WTC11 (cell line): ENCODE results near the gene LCA5L. TPM values are rescaled to one million over a fixed set of nuclear protein-coding genes. Genes with fewer than 3 reads are reported as not detected.

Source experiments
- ATAC-seq: fragments of 200-7000 bp; cut with Tn5 transposase; 2 replicates; pipeline ENCODE4 v1.10.0; 2021; ENCODE audit warnings: mild to moderate bottlenecking, moderate library complexity
- CTCF ChIA-PET: fragments of 300-600 bp; sonication (Branson Sonifier 250); formaldehyde crosslinking; loops from one replicate; lab custom pipeline; 2021; ENCODE audit warnings: antibody characterized with exemption; lab: Charles Lee
- POLR2A ChIA-PET: fragments of 350-600 bp; sonication (Branson Sonifier 250); formaldehyde crosslinking; loops from one replicate; lab custom pipeline; 2021; ENCODE audit warnings: antibody characterized with exemption; lab: Charles Lee
- DNase-seq: peaks from one replicate; pipeline ENCODE4 v3.0.0; 2021; ENCODE audit warnings: low spot score
- H3K27ac Mint-ChIP-seq: 2 replicates; pipeline ENCODE4 v1.8.0; 2021; ENCODE audit warnings: mixed read lengths
- H3K27me3 Mint-ChIP-seq: 2 replicates; pipeline ENCODE4 v1.8.0; 2021; ENCODE audit warnings: low read depth, mild to moderate bottlenecking, moderate library complexity, mixed read lengths
- H3K36me3 Mint-ChIP-seq: 2 replicates; pipeline ENCODE4 v1.8.0; 2021; ENCODE audit warnings: mixed read lengths
- H3K4me1 Mint-ChIP-seq: 2 replicates; pipeline ENCODE4 v1.8.0; 2022; ENCODE audit warnings: mixed read lengths
- H3K4me3 Mint-ChIP-seq: 2 replicates; pipeline ENCODE4 v1.8.0; 2021; ENCODE audit warnings: mild to moderate bottlenecking, moderate library complexity, mixed read lengths
- H3K9me3 Mint-ChIP-seq: 2 replicates; pipeline ENCODE4 v1.8.0; 2021; ENCODE audit warnings: mixed read lengths
- CREM ChIP-seq: sonication (generic); formaldehyde crosslinking; IDR thresholded peaks from 2 replicates; pipeline ENCODE4 v1.8.1; 2022; ENCODE audit warnings: mild to moderate bottlenecking, missing genetic modification reagents, moderate library complexity
- KAT7 ChIP-seq: sonication (generic); formaldehyde crosslinking; IDR thresholded peaks from 2 replicates; pipeline ENCODE4 v1.8.1; 2023; ENCODE audit warnings: missing genetic modification reagents, mild to moderate bottlenecking, borderline replicate concordance
- MYBL2 ChIP-seq: sonication (generic); formaldehyde crosslinking; IDR thresholded peaks from 2 replicates; pipeline ENCODE4 v1.8.1; 2023; ENCODE audit warnings: mild to moderate bottlenecking, moderate library complexity, missing genetic modification reagents
- NR3C1 ChIP-seq: sonication (generic); formaldehyde crosslinking; conservative IDR thresholded peaks from 2 replicates; pipeline ENCODE4 v1.8.1; 2023; ENCODE audit warnings: low read depth, mild to moderate bottlenecking, missing genetic modification reagents
- SMAD4 ChIP-seq: sonication (generic); formaldehyde crosslinking; IDR thresholded peaks from 2 replicates; pipeline ENCODE4 v1.8.0; 2022; ENCODE audit warnings: mild to moderate bottlenecking, missing genetic modification reagents
- TP53 ChIP-seq: sonication (generic); formaldehyde crosslinking; IDR thresholded peaks from 2 replicates; pipeline ENCODE4 v1.8.1; 2023; ENCODE audit warnings: mild to moderate bottlenecking, missing genetic modification reagents
- ZBTB21 ChIP-seq: sonication (generic); formaldehyde crosslinking; IDR thresholded peaks from 2 replicates; pipeline ENCODE4 v1.8.1; 2023; ENCODE audit warnings: mild to moderate bottlenecking, missing genetic modification reagents, borderline replicate concordance
- ZNF121 ChIP-seq: sonication (generic); formaldehyde crosslinking; IDR thresholded peaks from 2 replicates; pipeline ENCODE4 v1.8.0; 2023; ENCODE audit warnings: missing genetic modification reagents
- ZNF138 ChIP-seq: sonication (generic); formaldehyde crosslinking; conservative IDR thresholded peaks from 2 replicates; pipeline ENCODE4 v1.8.1; 2022; ENCODE audit warnings: mild to moderate bottlenecking, moderate library complexity, missing genetic modification reagents
- ZNF219 ChIP-seq: sonication (generic); formaldehyde crosslinking; IDR thresholded peaks from 2 replicates; pipeline ENCODE4 v1.8.0; 2023; ENCODE audit warnings: missing genetic modification reagents, mild to moderate bottlenecking, borderline replicate concordance
- ZNF416 ChIP-seq: fragments of 250-450 bp; sonication (Bioruptor Pico); IDR thresholded peaks from 2 replicates; pipeline ENCODE4 v1.9.0; 2021; ENCODE audit warnings: mild to moderate bottlenecking, inconsistent platforms
- total RNA-seq: library from RNA; stranded (reverse); gene quantifications from 3 replicates; pipeline ENCODE4 v1.2.3, GENCODE V29; 2021
- TF ChIP-seq, protein P1 (sequence below): sonication (generic); formaldehyde crosslinking; IDR thresholded peaks from 2 replicates; pipeline ENCODE4 v1.8.0; 2022; ENCODE audit warnings: missing genetic modification reagents
- TF ChIP-seq, protein P2 (sequence below): fragments of 250-450 bp; sonication (Bioruptor Pico); IDR thresholded peaks from 2 replicates; pipeline ENCODE4 v1.9.0; 2021; ENCODE audit warnings: mild to moderate bottlenecking, borderline replicate concordance
- TF ChIP-seq, protein P3 (sequence below): sonication (generic); formaldehyde crosslinking; conservative IDR thresholded peaks from 2 replicates; pipeline ENCODE4 v1.8.1; 2023; ENCODE audit warnings: mild to moderate bottlenecking, low read depth, missing genetic modification reagents, moderate library complexity
- TF ChIP-seq, protein P4 (sequence below): sonication (generic); formaldehyde crosslinking; IDR thresholded peaks from 2 replicates; pipeline ENCODE4 v1.8.0; 2023; ENCODE audit warnings: mild to moderate bottlenecking, missing genetic modification reagents
- TF ChIP-seq, protein P5 (sequence below): fragments of 250-450 bp; sonication (Bioruptor Pico); IDR thresholded peaks from 2 replicates; pipeline ENCODE4 v1.9.0; 2021; ENCODE audit warnings: mild to moderate bottlenecking

Gene LCA5L
- total RNA-seq, 1 experiment from 2014 or later, result 1.0 TPM

DNA sequence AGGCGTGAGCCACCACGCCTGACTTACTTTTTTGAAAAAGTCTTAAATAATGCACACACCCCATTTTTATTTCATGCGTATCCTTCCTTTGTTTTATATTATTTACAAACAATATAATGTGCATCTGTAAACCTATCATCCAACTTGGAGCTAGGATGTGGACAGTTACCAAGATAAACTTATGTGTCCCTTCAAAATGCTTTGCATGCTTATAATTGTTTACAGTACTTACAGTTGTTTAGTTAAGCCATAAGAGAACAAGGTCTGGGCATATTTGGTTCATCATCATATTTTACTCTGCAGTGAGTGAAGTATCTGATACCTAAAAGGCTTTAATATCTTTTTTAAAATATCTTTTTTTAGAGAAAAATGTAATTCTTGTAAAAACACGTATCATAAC is 80.6 kb downstream of the LCA5L start (continued):
- TF ChIP-seq, protein P1, sequence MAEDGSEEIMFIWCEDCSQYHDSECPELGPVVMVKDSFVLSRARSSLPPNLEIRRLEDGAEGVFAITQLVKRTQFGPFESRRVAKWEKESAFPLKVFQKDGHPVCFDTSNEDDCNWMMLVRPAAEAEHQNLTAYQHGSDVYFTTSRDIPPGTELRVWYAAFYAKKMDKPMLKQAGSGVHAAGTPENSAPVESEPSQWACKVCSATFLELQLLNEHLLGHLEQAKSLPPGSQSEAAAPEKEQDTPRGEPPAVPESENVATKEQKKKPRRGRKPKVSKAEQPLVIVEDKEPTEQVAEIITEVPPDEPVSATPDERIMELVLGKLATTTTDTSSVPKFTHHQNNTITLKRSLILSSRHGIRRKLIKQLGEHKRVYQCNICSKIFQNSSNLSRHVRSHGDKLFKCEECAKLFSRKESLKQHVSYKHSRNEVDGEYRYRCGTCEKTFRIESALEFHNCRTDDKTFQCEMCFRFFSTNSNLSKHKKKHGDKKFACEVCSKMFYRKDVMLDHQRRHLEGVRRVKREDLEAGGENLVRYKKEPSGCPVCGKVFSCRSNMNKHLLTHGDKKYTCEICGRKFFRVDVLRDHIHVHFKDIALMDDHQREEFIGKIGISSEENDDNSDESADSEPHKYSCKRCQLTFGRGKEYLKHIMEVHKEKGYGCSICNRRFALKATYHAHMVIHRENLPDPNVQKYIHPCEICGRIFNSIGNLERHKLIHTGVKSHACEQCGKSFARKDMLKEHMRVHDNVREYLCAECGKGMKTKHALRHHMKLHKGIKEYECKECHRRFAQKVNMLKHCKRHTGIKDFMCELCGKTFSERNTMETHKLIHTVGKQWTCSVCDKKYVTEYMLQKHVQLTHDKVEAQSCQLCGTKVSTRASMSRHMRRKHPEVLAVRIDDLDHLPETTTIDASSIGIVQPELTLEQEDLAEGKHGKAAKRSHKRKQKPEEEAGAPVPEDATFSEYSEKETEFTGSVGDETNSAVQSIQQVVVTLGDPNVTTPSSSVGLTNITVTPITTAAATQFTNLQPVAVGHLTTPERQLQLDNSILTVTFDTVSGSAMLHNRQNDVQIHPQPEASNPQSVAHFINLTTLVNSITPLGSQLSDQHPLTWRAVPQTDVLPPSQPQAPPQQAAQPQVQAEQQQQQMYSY (CRISPR knock-in tag), result no peak
- TF ChIP-seq ZNF416 (no peak), NR3C1 (no peak), MYBL2 (CRISPR knock-in tag) (no peak), SMAD4 (CRISPR knock-in tag) (no peak), KAT7 (CRISPR knock-in tag) (no peak)
- TF ChIP-seq, protein P2, sequence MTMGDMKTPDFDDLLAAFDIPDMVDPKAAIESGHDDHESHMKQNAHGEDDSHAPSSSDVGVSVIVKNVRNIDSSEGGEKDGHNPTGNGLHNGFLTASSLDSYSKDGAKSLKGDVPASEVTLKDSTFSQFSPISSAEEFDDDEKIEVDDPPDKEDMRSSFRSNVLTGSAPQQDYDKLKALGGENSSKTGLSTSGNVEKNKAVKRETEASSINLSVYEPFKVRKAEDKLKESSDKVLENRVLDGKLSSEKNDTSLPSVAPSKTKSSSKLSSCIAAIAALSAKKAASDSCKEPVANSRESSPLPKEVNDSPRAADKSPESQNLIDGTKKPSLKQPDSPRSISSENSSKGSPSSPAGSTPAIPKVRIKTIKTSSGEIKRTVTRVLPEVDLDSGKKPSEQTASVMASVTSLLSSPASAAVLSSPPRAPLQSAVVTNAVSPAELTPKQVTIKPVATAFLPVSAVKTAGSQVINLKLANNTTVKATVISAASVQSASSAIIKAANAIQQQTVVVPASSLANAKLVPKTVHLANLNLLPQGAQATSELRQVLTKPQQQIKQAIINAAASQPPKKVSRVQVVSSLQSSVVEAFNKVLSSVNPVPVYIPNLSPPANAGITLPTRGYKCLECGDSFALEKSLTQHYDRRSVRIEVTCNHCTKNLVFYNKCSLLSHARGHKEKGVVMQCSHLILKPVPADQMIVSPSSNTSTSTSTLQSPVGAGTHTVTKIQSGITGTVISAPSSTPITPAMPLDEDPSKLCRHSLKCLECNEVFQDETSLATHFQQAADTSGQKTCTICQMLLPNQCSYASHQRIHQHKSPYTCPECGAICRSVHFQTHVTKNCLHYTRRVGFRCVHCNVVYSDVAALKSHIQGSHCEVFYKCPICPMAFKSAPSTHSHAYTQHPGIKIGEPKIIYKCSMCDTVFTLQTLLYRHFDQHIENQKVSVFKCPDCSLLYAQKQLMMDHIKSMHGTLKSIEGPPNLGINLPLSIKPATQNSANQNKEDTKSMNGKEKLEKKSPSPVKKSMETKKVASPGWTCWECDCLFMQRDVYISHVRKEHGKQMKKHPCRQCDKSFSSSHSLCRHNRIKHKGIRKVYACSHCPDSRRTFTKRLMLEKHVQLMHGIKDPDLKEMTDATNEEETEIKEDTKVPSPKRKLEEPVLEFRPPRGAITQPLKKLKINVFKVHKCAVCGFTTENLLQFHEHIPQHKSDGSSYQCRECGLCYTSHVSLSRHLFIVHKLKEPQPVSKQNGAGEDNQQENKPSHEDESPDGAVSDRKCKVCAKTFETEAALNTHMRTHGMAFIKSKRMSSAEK (CRISPR knock-in tag), result no peak

DNA sequence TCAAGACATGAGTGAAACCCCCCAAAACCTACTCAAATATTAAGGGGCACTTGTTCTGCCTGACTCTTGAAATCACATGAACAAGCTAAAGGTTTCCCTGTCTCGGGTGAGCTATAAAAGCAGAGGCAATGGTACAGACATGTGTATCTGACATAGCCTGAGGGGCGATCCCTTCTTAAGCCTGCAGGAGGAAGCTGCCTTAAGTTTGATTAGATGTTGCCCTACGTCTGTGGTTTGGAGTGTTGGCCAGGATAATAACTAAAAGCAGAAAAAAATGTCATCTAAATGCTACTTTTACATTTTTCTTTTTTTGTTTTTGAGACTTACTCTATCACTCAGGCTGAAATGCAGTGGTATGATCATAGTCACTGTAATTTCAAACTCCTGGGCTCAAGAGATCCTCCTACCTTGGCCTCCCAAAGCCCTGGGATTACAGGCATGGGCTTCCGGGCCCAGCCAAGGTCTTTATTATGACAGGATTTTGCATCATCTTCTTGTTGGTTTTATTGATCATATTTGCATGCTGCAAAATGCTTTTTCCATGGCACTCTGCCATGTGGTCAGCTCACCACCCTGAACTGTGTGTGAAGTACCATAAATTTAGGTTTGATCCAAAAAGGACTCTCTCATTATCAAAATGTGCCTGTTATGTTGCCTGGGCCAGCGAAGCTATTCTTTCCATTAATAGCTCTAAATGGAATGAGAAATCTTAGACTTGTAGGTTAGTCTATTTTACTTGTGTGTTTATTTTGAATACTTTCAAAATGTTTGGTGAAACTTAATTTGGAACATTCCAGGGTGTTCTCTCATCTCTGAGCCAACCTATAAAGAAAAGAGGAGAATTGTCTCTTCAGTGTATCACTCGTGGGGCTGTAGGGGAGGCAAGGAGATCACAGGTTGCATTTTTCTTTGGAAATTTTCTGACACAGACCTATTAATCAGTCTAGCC is 81.7 kb downstream of the LCA5L start:
- Mint-ChIP-seq H3K9me3 (peaks cover 9% of the 10 kb centered on the region; the same call in 1 of the 2 replicates), H3K4me3 (no peak overlapping the region), H3K27me3 (no peaks in the 10 kb centered on the region), H3K4me1 (no peaks in the 10 kb centered on the region), H3K27ac (no peak overlapping the region), H3K36me3 (no peaks in the 10 kb centered on the region)
- ChIA-PET CTCF (interaction anchor here (1.1 kb wide), 2 partner anchors 10 to 78 kb away, joined by 3 to 5 read pairs; no protein-coding TSS in a partner anchor), POLR2A (interaction anchor here (1.2 kb wide), 1 partner anchor 16 kb away, joined by 3 read pairs; a partner anchor contains a TSS)
- peak; percentile 74 for ATAC-seq
- DNase-seq, result no peak
- TF ChIP-seq NR3C1 (no peak), TP53 (CRISPR knock-in tag) (no peak), ZNF138 (CRISPR knock-in tag) (no peak), ZNF121 (CRISPR knock-in tag) (no peak), ZBTB21 (CRISPR knock-in tag) (no peak), ZNF219 (CRISPR knock-in tag) (no peak), CREM (CRISPR knock-in tag) (no peak)
- TF ChIP-seq, protein P3, sequence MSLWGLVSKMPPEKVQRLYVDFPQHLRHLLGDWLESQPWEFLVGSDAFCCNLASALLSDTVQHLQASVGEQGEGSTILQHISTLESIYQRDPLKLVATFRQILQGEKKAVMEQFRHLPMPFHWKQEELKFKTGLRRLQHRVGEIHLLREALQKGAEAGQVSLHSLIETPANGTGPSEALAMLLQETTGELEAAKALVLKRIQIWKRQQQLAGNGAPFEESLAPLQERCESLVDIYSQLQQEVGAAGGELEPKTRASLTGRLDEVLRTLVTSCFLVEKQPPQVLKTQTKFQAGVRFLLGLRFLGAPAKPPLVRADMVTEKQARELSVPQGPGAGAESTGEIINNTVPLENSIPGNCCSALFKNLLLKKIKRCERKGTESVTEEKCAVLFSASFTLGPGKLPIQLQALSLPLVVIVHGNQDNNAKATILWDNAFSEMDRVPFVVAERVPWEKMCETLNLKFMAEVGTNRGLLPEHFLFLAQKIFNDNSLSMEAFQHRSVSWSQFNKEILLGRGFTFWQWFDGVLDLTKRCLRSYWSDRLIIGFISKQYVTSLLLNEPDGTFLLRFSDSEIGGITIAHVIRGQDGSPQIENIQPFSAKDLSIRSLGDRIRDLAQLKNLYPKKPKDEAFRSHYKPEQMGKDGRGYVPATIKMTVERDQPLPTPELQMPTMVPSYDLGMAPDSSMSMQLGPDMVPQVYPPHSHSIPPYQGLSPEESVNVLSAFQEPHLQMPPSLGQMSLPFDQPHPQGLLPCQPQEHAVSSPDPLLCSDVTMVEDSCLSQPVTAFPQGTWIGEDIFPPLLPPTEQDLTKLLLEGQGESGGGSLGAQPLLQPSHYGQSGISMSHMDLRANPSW (CRISPR knock-in tag), result no peak
- TF ChIP-seq, protein P4, sequence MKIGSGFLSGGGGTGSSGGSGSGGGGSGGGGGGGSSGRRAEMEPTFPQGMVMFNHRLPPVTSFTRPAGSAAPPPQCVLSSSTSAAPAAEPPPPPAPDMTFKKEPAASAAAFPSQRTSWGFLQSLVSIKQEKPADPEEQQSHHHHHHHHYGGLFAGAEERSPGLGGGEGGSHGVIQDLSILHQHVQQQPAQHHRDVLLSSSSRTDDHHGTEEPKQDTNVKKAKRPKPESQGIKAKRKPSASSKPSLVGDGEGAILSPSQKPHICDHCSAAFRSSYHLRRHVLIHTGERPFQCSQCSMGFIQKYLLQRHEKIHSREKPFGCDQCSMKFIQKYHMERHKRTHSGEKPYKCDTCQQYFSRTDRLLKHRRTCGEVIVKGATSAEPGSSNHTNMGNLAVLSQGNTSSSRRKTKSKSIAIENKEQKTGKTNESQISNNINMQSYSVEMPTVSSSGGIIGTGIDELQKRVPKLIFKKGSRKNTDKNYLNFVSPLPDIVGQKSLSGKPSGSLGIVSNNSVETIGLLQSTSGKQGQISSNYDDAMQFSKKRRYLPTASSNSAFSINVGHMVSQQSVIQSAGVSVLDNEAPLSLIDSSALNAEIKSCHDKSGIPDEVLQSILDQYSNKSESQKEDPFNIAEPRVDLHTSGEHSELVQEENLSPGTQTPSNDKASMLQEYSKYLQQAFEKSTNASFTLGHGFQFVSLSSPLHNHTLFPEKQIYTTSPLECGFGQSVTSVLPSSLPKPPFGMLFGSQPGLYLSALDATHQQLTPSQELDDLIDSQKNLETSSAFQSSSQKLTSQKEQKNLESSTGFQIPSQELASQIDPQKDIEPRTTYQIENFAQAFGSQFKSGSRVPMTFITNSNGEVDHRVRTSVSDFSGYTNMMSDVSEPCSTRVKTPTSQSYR (CRISPR knock-in tag), result no peak
- TF ChIP-seq, protein P5, sequence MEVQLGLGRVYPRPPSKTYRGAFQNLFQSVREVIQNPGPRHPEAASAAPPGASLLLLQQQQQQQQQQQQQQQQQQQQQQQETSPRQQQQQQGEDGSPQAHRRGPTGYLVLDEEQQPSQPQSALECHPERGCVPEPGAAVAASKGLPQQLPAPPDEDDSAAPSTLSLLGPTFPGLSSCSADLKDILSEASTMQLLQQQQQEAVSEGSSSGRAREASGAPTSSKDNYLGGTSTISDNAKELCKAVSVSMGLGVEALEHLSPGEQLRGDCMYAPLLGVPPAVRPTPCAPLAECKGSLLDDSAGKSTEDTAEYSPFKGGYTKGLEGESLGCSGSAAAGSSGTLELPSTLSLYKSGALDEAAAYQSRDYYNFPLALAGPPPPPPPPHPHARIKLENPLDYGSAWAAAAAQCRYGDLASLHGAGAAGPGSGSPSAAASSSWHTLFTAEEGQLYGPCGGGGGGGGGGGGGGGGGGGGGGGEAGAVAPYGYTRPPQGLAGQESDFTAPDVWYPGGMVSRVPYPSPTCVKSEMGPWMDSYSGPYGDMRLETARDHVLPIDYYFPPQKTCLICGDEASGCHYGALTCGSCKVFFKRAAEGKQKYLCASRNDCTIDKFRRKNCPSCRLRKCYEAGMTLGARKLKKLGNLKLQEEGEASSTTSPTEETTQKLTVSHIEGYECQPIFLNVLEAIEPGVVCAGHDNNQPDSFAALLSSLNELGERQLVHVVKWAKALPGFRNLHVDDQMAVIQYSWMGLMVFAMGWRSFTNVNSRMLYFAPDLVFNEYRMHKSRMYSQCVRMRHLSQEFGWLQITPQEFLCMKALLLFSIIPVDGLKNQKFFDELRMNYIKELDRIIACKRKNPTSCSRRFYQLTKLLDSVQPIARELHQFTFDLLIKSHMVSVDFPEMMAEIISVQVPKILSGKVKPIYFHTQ (CRISPR knock-in tag), result no peak
